Stimulated activated CD8-positive, alpha-beta memory T cell treated with anti-CD3 and anti-CD28 coated beads, Interleukin-2, amount 100 ng/mL, for 1 hour (primary cell): ENCODE measurements around the gene VSIG2.

Experiments used
- DNase-seq, 2 donors: peaks; one replicate each; pipeline ENCODE4 v3.0.0-alpha.2; 2020; ENCODE audit warnings: low read depth in 2 of 2

Gene VSIG2

GRCh38 chr11:124763156-124763947 lies 11.3 kb upstream of the VSIG2 start:
- DNase-seq, result peak; percentile 71 to 79

- DNase-seq, result no peak
These were observed 10.6 kb upstream of the VSIG2 start for GRCh38 chr11:124762624-124763155.

- peak; percentile 45 to 57 for DNase-seq
These were observed 10.1 kb upstream of the VSIG2 start, which contains the start of gene ESAM for GRCh38 chr11:124762105-124762623. ESAM (minus strand) TSS chr11:124762290; CDS start chr11:124762154, 136 bp downstream.

- no peak for DNase-seq
These were observed 9.4 kb upstream of the VSIG2 start for GRCh38 chr11:124761301-124762104.

GRCh38 chr11:124760806-124761205 lies 8.8 kb upstream of the VSIG2 start:
- DNase-seq, result no peak

GRCh38 chr11:124760205-124760652 lies 8.2 kb upstream of the VSIG2 start:
- no peak for DNase-seq

- no peak for DNase-seq
These were observed 7.5 kb upstream of the VSIG2 start for GRCh38 chr11:124759266-124760204.

GRCh38 chr11:124758355-124759265 lies 6.6 kb upstream of the VSIG2 start:
- DNase-seq, result peak; percentile 28 to 37

GRCh38 chr11:124757320-124757719 lies 5.3 kb upstream of the VSIG2 start:
- no peak for DNase-seq

- DNase-seq, result no peak
These were observed 4.7 kb upstream of the VSIG2 start for GRCh38 chr11:124756753-124757227.

- no peak for DNase-seq
These were observed 4.1 kb upstream of the VSIG2 start for GRCh38 chr11:124756033-124756752.

- no peak for DNase-seq
These were observed 2.7 kb upstream of the VSIG2 start for GRCh38 chr11:124754710-124755109.

GRCh38 chr11:124754309-124754708 lies 2.3 kb upstream of the VSIG2 start:
- no peak for DNase-seq

GRCh38 chr11:124753624-124754023 lies 1.6 kb upstream of the VSIG2 start:
- no peak for DNase-seq

GRCh38 chr11:124753205-124753604 lies 1.1 kb upstream of the VSIG2 start:
- no peak for DNase-seq

- no peak for DNase-seq
These were observed 532 bp upstream of the VSIG2 start for GRCh38 chr11:124752471-124753102.

GRCh38 chr11:124751391-124751740 lies 689 bp downstream of the VSIG2 start:
- no peak for DNase-seq

GRCh38 chr11:124749912-124750311 lies 2.1 kb downstream of the VSIG2 start:
- no peak for DNase-seq
